CD4-positive, alpha-beta T cell (primary cell): Measurements from ENCODE around the gene SORL1-AS1.

ENCODE experiments used
- ATAC-seq: fragments of 200-7000 bp; cut with Tn5 transposase; one replicate; pipeline ENCODE4 v1.10.0; 2022; ENCODE audit warnings: mild to moderate bottlenecking; ENCODE audit not compliant: poor library complexity
- CTCF ChIA-PET: fragments of 350-600 bp; sonication (Branson Sonifier 250); formaldehyde crosslinking; loops from one replicate; lab custom pipeline; 2021; ENCODE audit warnings: antibody characterized with exemption, inconsistent platforms; lab: Charles Lee
- POLR2A ChIA-PET: fragments of 350-600 bp; sonication (Branson Sonifier 250); formaldehyde crosslinking; loops from one replicate; lab custom pipeline; 2021; ENCODE audit warnings: antibody characterized with exemption, inconsistent platforms; lab: Charles Lee
- DNase-seq, 14 experiments: peaks; one replicate each; pipeline ENCODE4 v3.0.0-alpha.2; 2013 to 2020; ENCODE audit warnings: mixed read lengths in 2 of 14
- H3K27ac ChIP-seq, 2 donors: one replicate each; pipeline versions ENCODE4 v1.5.1 to v1.7.0; 2013; ENCODE audit warnings: low read length in 2 of 2, low read depth in 1 of 2, mild to moderate bottlenecking in 1 of 2
- H3K27me3 ChIP-seq, 2 experiments: 1 replicate in 1 of 2; 2 replicates in 1 of 2; pipeline versions ENCODE4 v1.6.1 to v1.7.0; 2013; ENCODE audit warnings: low read length in 2 of 2, control low read depth in 1 of 2, mild to moderate bottlenecking in 1 of 2, moderate library complexity in 1 of 2; ENCODE audit not compliant: insufficient read depth in 2 of 2, control insufficient read depth in 1 of 2
- H3K36me3 ChIP-seq: one replicate; pipeline ENCODE4 v1.6.1; 2013; ENCODE audit warnings: low read length, control low read depth; ENCODE audit not compliant: insufficient read depth
- H3K4me1 ChIP-seq: one replicate; pipeline ENCODE4 v1.6.1; 2013; ENCODE audit warnings: low read length, control low read depth; ENCODE audit not compliant: insufficient read depth
- H3K4me3 ChIP-seq: one replicate; pipeline ENCODE4 v1.5.1; 2013; ENCODE audit warnings: mild to moderate bottlenecking, low read length, moderate library complexity
- H3K9me3 ChIP-seq, 2 experiments: 1 replicate in 1 of 2; 2 replicates in 1 of 2; pipeline versions ENCODE4 v1.6.1 to v1.7.0; 2013; ENCODE audit warnings: low read length in 2 of 2, mild to moderate bottlenecking in 2 of 2, control low read depth in 1 of 2, moderate library complexity in 1 of 2; ENCODE audit not compliant: control insufficient read depth in 1 of 2, insufficient read depth in 1 of 2
- H3K27ac Mint-ChIP-seq: one replicate; pipeline ENCODE4 v1.8.0; 2020; ENCODE audit warnings: mixed read lengths
- H3K27me3 Mint-ChIP-seq: one replicate; pipeline ENCODE4 v1.8.0; 2021; ENCODE audit warnings: mixed read lengths
- H3K36me3 Mint-ChIP-seq: one replicate; pipeline ENCODE4 v1.8.0; 2021; ENCODE audit warnings: low read depth, mixed read lengths
- H3K4me1 Mint-ChIP-seq: one replicate; pipeline ENCODE4 v1.8.0; 2021; ENCODE audit warnings: low read depth, mixed read lengths
- H3K4me3 Mint-ChIP-seq: one replicate; pipeline ENCODE4 v1.8.0; 2020; ENCODE audit warnings: mild to moderate bottlenecking, mixed read lengths
- H3K9me3 Mint-ChIP-seq: one replicate; pipeline ENCODE4 v1.8.0; 2020; ENCODE audit warnings: mixed read lengths
- intact Hi-C, 2 experiments: fragments of 100-400 bp; cut with DNase I in 1 of 2; cut with micrococcal nuclease in 1 of 2; formaldehyde crosslinking; loops; one replicate each; pipeline versions ENCODE4 v1.15.1 to v1.9.0; 2023 to 2025; cut with DNase I, micrococcal nuclease
- TF ChIP-seq, protein P1 (sequence below): fragments of 200-600 bp; IDR thresholded peaks from one replicate; pipeline ENCODE4 v1.8.0; 2022; ENCODE audit warnings: antibody characterized with exemption, mild to moderate bottlenecking

Gene SORL1-AS1

DNA sequence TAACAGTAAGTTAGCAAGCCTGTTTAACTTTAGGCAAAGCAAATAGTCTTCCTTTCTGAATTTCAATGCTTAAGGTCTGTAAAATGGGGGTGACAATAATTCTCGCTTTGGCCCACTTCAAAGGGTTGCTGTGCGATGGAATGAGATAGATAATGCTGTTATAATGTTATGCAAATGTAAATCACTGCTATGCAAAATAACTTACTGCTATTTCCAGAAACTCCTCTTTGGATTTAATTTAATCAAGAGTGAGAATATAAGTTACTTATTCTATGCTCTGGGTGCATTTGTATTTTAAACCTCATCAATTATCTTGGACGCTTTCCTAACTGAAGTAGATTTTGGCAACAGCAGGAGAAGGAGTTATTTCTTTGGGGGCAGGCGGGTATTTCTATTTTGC, 4.8 kb downstream of the SORL1-AS1 start:
- peak overlapping the region; percentile 92 for H3K27ac Mint-ChIP-seq
- H3K4me1 Mint-ChIP-seq: peaks cover 90% of the 10 kb centered on the region
- Histone ChIP-seq H3K36me3 (peaks cover 22% of the 10 kb centered on the region), H3K27ac (peak overlapping the region; percentile 68 to 83), H3K9me3 (peaks cover 0 to 9% of the 10 kb centered on the region in 2 experiments), H3K4me3 (no peak overlapping the region), H3K4me1 (peaks cover 74% of the 10 kb centered on the region), H3K27me3 (no peaks in the 10 kb centered on the region)
- H3K9me3 Mint-ChIP-seq: no peaks in the 10 kb centered on the region
- ATAC-seq: no peak
- peaks cover 74% of the 10 kb centered on the region for H3K36me3 Mint-ChIP-seq
- H3K27me3 Mint-ChIP-seq: no peaks in the 10 kb centered on the region
- peak overlapping the region; percentile 85 for H3K4me3 Mint-ChIP-seq
- DNase-seq: no peak
- intact Hi-C loops: loop anchor here in 1 of 2 experiments (2.0 kb wide), 1 partner anchor 27 kb away; no protein-coding TSS in a partner anchor
- ChIA-PET POLR2A (interaction anchor here (1.3 to 10.6 kb wide), 4 partner anchors 16 to 81 kb away, joined by 3 to 326 read pairs (median 74); no protein-coding TSS in a partner anchor), CTCF (interaction anchor here (0.9 kb wide), 1 partner anchor 129 kb away, joined by 3 read pairs; no protein-coding TSS in a partner anchor)
- TF ChIP-seq, protein P1, sequence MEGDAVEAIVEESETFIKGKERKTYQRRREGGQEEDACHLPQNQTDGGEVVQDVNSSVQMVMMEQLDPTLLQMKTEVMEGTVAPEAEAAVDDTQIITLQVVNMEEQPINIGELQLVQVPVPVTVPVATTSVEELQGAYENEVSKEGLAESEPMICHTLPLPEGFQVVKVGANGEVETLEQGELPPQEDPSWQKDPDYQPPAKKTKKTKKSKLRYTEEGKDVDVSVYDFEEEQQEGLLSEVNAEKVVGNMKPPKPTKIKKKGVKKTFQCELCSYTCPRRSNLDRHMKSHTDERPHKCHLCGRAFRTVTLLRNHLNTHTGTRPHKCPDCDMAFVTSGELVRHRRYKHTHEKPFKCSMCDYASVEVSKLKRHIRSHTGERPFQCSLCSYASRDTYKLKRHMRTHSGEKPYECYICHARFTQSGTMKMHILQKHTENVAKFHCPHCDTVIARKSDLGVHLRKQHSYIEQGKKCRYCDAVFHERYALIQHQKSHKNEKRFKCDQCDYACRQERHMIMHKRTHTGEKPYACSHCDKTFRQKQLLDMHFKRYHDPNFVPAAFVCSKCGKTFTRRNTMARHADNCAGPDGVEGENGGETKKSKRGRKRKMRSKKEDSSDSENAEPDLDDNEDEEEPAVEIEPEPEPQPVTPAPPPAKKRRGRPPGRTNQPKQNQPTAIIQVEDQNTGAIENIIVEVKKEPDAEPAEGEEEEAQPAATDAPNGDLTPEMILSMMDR: no peak

DNA sequence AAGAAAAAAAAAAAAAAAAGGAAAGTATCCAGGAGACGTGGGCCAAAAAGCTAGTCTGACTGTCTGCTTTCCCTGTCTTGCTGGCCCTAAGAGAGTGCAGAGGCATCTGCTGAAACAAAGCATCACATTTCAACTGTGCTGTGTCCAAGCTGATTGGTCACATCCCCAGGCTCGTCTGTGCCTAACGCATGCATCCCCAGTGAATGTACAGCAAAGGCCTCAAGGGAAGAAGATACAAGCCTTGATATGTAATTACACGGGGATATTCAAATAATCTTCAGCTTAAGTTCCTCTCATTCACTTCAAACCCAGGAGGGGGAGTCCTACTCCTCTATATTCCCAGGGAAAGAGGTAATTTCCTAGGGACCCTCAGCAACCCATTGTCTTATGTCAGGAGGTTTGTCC, 6.0 kb downstream of the SORL1-AS1 start:
- ChIA-PET CTCF (interaction anchor here (0.9 to 1.4 kb wide), 2 partner anchors 10 to 46 kb away, joined by 3 to 4 read pairs; no protein-coding TSS in a partner anchor), POLR2A (interaction anchor here (0.6 to 10.6 kb wide), 6 partner anchors 17 to 84 kb away, joined by 3 to 326 read pairs (median 5); no protein-coding TSS in a partner anchor)
- peak overlapping the region; percentile 65 for H3K4me3 Mint-ChIP-seq
- peaks cover 92% of the 10 kb centered on the region for H3K4me1 Mint-ChIP-seq
- Histone ChIP-seq H3K4me3 (no peak overlapping the region), H3K27ac (peak overlapping the region in 1 of 2 donors; percentile 20), H3K9me3 (peaks cover 0 to 9% of the 10 kb centered on the region in 2 experiments), H3K4me1 (peaks cover 74% of the 10 kb centered on the region), H3K36me3 (peaks cover 22% of the 10 kb centered on the region), H3K27me3 (no peaks in the 10 kb centered on the region)
- DNase-seq: no peak
- peak overlapping the region; percentile 92 for H3K27ac Mint-ChIP-seq
- H3K27me3 Mint-ChIP-seq: no peaks in the 10 kb centered on the region
- no peak for ATAC-seq
- TF ChIP-seq, protein P1: no peak
- H3K9me3 Mint-ChIP-seq: no peaks in the 10 kb centered on the region
- H3K36me3 Mint-ChIP-seq: peaks cover 75% of the 10 kb centered on the region
- intact Hi-C loops: no loop called here

DNA sequence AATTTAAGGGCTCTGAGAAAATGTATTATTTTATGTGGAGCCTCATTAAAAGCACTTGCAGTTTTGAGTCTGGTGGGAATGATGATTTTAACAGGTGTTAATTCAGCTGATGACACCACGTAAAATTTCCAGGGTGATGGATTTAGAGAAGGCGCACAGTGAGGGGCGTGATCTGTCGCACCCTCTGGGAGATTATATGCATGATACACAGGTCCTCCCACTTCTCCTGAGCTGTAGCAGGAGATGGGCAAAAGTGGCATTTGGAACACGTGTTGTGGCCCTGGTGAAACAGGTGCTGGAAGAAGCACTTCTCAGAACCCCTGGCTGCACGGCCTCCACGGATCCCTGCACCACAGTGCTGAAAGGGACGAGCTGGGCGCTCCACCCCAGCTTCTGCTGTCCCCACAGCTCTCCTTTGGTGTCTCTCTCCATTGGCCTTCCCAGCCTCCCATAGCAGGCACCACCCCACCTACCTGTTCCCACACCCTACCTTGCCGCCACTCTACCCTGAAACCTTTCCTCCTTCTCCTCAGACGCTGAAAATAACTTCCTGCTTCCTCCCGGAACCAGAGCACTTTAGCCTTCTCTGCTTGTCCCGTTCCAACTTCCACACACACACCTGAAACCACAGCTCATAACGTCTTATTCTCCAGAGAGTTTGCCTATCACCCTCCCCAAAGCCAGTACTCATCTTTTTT, 7.5 kb downstream of the SORL1-AS1 start:
- peak overlapping the region; percentile 92 for H3K27ac Mint-ChIP-seq

More for the DNA sequence above, 7.5 kb downstream of the SORL1-AS1 start:
- intact Hi-C loops: no loop called here
- CTCF ChIA-PET: interaction anchor here (0.9 to 1.2 kb wide), 2 partner anchors 93 to 107 kb away, joined by 3 read pairs; no protein-coding TSS in a partner anchor
- H3K4me1 ChIP-seq: peaks cover 61% of the 10 kb centered on the region
- H3K36me3 ChIP-seq: peaks cover 22% of the 10 kb centered on the region
- Mint-ChIP-seq H3K4me1 (peaks cover 90% of the 10 kb centered on the region), H3K36me3 (peaks cover 65% of the 10 kb centered on the region), H3K27me3 (no peaks in the 10 kb centered on the region), H3K9me3 (no peaks in the 10 kb centered on the region), H3K4me3 (peak overlapping the region; percentile 69)
- peak overlapping the region; percentile 23 to 37 for H3K27ac ChIP-seq
- DNase-seq: peak in 1 of 14 experiments; percentile 18
- POLR2A ChIA-PET: interaction anchor here (0.6 to 10.6 kb wide), 6 partner anchors 8 to 49 kb away, joined by 3 to 326 read pairs (median 4); partner anchors contain the start of gene SORL1-AS1
- H3K4me3 ChIP-seq: no peak overlapping the region
- H3K27me3 ChIP-seq: no peaks in the 10 kb centered on the region
- no peak for ATAC-seq
- TF ChIP-seq, protein P1: no peak
- H3K9me3 ChIP-seq: peaks cover 0 to 9% of the 10 kb centered on the region in 2 experiments
